NCI-H2029 treated with DMSO at 0.1 percent for 48 hours (cell line): ENCODE results near the gene PTPRT.

ENCODE experiments used
- DNase-seq: peaks from one replicate; lab custom pipeline; 2025; lab: John Stamatoyannopoulos, UW

The PTPRT gene

DNA sequence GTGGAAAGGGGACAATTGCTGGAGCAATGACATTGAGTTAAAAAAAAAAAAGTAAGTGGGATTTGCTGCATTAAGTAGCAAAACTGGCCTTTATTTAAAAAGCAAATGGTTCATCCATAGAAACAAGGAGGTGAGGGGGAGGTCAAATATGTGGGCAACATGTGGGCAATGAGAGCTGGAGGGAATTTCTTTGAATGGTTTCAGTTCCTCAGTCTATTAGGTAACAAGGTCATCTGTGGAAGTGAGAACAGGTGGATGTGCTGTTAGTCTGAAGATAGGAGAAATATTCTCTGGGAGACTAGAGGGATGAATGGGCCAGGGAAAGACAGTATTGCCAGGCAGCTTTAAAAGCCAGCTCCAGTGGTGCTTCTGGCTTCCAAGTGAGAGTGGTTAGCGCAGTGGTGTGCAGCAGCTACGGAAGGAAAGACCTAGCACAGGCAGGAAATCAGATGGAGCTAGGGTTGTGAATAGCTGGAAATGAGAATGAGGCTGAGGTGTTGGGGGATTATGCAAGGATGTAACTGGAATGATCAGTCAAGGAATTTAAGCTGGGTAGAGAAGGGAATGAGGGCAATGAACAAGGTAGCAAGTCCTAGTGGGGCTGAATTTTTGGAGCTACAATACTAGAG is 727.6 kb downstream of the PTPRT start:
- no peak for DNase-seq

GRCh38 chr20:42461291-42461690 is 728.4 kb downstream of the PTPRT start:
- DNase-seq = no peak

DNA sequence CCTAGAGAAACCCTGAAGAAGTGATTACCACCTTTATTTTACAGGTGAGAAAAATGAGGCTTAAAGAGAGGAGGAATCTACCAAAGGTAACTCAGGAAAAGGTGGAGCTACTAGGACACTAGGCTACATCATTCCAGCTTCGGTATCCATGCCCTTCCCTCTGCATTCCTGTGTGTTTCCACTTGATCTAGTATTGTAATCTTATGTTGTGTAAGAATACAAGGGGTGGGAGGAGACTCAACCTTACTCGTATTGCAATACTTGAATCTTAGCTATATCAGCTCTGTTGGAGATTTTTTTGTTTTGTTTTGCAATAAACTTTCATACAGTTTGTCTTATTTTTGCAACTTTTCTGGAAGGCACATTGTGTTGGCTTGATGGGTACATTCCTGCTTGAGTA is 742.4 kb downstream of the PTPRT start:
- no peak for DNase-seq

DNA sequence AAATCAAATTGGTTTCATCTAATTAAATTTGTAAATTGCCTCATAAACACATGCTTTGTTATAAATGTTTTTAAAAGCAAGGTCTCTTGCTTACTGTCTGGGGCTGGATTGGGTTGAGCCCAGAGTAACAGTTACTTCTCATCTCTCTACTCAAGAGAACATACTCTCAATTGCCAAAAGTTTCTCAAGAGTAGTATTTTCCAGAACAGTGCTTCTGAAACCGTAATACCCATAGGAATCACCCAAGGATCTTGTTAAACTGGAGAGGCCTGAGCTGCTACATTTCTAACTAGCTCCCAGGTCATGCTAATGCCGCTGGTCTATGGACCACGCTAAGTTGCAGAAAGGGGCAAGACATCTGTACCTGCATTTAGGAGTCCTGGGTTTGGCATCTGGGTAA is 744.9 kb downstream of the PTPRT start:
- DNase-seq = no peak

DNA sequence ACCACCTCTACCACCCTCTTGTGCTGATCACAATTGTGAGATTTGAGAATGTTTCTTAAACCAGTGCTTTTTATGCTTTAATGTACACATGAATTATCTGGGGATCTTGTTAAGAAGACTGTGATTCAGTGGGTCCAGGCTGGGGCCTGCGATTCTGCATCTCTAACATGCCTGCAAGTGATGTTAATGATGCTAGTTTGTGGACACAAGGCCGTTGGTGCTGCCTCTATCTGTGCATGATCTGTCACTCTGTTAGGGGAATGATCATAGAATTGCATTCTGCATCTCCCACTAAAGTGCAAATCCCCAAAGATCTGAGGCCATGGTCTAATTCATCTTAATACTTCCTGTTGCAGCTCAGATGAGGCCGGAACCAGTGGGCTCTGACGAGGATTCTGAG is 746.5 kb downstream of the PTPRT start:
- no peak for DNase-seq

GRCh38 chr20:42442716-42443115 is 747.0 kb downstream of the PTPRT start:
- DNase-seq = no peak

DNA sequence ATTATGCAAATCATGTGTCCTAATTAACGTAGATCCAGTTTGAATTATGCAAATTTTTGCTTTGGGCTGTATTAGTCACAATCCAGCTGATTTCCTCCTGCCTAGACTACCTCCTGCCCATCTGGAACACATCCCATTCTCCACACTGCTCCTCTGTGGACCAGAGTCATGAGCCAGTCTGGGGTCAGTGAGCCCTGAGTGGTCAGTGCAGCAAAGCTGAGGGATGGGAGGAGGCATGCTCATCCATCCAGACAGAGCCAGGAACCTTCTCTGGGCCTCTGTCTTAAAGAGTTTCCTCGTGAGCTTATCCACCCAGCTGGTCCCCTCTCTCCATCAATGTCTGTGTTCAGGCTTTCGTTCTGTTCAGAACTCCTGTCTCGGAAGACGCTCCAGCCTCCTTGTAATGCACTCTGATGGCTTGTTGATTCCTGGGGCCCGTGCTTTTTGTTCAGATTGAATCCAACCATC is 747.8 kb downstream of the PTPRT start:
- no peak for DNase-seq

GRCh38 chr20:42441196-42441863 is 748.4 kb downstream of the PTPRT start:
- peak; percentile 22 for DNase-seq

DNA sequence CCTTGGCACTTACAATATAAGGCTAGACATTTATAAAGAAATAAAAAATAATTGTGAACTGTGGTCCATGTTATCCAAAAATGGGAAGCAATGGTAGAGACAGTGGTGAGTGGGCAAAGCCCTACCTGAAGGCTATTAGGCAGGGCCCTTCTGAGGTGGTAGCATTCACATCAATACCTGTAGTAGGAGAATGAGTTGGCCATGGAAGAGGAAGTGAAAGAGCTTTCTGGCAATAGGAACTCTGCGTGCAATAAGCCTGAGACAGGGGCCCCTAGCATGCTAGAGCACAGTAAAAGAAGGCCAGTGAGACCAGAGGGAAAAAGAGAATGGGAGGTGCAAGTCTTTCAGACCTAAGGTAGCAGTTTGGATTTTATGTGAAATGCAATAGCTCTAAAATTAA is 754.5 kb downstream of the PTPRT start:
- DNase-seq = no peak

DNA sequence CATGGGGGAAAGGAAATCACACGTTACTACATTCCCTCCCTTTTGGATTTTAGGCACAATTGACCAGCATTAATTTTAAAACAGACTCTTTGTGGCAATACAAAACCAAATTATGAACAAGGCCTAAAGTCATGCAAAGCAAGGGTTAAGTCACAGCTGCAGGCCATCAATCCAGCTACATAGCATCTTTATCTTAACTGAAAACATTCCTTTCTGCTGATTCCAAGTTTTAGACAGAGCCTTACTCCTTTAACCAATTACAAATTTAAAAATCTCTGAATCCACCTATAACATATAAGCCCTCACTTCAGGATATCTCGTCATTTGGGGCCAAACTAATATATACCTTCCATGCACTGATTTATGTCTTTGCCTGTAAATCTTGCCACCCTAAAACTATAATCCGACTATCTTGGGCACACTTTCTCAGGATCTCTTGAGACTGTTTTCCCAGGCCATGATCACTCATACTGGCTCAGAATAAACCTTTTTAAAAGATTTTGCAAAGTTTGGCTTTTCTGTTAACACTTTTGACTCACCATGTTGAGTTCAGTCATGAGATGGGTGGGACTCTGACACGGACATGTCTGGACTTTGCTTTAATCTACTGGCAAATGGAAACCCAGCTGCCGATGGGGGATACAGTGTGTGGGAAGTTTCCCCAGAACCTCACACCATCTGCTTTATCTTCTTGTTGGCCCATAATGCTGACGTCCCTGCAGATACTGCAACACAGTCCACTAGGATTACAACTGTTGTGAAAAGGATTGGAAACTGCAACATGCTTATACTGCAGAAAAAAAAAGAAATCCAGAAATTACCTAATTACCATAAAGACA is 757.0 kb downstream of the PTPRT start:
- no peak for DNase-seq

- no peak for DNase-seq
Observed at GRCh38 chr20:42430598-42430997, 759.1 kb downstream of the PTPRT start.

DNA sequence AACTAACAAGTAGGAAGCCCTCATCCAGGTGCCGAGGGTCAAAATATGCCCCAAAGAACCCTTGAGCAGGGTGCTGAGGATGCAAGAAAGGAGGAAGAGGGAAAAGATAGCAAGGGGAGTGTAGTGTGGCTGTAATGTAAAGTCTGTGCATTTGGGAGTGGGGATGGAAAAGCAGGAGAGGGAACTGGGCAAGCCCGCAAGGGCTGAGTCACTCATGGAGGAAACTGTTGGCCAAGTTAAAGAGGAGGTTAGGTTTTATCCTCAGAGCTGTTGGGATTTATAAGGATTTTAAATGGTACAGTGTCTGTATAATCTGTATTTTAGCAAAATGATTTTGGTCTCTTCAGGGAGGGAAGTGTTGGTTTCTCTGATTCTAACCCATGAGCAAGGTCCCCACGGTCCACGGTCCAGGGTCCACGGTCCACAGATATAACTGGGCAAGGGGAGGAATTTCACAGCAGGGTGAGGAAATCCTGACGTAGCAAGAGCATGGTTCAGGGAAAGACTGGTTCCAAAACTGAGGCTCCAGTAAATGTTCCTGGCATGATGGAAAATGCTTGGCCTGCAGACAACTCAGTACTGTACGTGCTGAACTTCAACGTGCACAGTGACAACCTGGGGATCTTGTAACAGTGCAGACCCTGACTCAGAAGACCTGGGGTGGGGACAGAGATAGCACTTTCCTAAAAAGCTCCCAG is 759.8 kb downstream of the PTPRT start:
- no peak for DNase-seq

DNA sequence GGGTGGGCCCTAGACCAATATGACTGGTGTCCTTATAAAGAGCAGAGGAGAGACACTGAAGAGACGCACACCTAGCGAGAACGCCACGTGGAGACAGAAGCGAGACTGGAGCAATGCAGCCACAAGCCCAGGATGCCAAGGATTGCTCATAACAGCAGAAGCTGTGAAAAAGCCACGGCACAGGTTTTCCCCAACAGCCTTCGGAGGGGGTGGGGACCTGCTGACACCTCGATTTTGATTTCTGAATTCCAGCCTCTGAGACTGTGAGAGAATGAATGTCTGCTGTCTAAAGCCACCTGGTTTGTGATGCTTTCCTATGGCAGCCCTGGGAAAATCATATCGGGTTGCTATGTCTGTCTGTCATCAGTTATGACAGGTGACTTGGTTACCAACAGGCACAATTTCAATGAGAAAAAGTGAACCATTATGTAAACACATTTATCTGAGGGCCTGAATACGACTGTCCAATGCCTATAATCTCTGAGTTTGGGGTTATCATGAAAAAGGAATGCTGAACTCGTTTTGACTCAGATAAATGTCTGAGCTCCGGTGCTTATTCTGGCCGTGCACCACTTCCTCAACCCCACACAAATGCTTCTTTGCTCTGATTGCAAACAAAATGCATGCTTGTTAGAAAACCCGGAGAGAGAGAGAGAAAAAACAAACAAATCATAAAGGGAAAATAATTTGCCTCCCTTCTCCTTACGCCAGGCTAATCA is 769.7 kb downstream of the PTPRT start:
- no peak for DNase-seq

- no peak for DNase-seq
Observed at GRCh38 chr20:42406826-42407225, 782.9 kb downstream of the PTPRT start.

- no peak for DNase-seq
Observed at GRCh38 chr20:42402455-42402854, 787.3 kb downstream of the PTPRT start.

DNA sequence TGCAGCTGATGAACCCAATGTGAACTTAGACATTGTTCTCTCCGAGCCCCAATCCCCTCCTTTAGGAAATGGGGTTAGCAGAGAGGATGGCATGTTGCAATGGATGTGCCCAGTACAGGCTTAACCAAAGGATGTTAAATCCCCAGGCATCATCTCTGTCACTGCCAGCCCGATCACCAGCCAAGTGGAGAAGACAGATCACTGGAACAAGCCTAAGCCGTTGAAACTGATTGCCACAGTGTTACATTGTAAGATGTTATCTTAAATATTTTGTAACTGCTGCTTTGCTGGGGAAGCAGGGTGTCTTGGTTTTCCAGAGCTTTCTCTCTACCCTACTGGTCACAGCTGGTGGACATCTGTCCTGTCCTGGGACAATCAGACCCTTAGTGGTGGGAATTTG is 788.1 kb downstream of the PTPRT start:
- DNase-seq = no peak

- no peak for DNase-seq
Observed at GRCh38 chr20:42399802-42400201, 789.9 kb downstream of the PTPRT start.

GRCh38 chr20:42392442-42392841 is 797.3 kb downstream of the PTPRT start:
- DNase-seq = no peak

DNA sequence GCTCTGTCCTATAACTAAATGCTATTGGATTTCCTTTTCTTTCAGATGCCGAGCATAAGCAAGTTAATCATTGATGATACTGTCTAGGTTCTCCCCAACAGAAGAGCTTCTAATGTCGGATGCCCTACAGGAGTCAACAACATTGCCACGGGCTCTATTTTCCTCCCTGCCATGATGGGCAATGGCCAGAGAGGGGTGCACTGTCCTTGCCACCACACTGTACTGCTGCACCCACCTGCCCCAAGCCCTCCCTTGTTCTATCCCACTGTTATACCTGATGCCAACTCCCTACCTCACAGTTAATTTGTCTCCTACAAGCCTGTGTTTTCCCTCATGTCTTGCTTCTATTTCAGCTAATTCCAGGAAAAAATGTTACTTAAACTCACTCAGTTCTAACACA is 797.9 kb downstream of the PTPRT start:
- DNase-seq = no peak

DNA sequence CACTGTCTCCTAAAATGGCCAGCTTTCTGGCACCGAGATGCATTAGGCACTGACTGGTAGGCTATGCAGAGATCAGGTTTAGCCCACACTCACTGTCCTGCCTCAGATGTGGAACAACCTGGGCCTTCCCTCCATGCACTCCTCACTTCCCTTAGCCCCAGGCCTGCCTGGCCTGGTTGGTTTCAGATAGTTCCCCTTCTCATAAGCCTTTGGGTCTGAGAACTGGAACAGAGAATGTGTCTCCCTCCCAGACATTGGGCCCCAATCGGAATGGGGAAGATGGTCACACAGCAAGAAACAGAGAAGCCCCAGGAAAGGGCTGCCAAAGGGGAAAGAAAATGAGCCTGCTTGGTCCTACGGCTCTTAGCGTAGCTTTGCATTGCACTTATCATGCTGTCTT is 809.4 kb downstream of the PTPRT start:
- no peak for DNase-seq

DNA sequence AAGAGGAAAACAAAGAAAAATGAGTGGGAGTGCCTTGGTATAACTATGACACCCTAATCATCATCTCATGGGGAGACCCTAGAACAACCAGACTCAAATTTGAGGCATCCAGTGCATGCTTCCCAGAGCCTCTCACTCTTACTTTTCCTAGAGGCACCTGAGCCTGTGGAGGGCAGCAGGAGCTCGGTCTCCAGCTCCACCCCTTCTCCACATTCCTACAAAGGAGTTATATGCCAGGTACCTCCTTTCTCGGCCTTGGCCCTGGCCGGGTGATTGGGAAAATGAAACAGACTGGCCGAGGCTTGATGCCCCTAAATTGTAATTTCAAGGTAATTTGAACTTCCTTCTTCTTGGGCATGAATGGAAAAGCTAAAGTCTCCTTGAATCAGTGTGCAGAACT is 810.3 kb downstream of the PTPRT start:
- DNase-seq = no peak

- DNase-seq = no peak
Observed at GRCh38 chr20:42378826-42379225, 810.9 kb downstream of the PTPRT start.
